Neural cell (in vitro differentiated cells): ENCODE data around the gene CSAD.

Experiments
- CTCF ChIP-seq: fragments of 450-650 bp; IDR thresholded peaks from 2 replicates; pipeline ENCODE4 v1.5.1; 2014; ENCODE audit warnings: antibody characterized with exemption, mild to moderate bottlenecking, moderate library complexity; ENCODE audit not compliant: poor library complexity, severe bottlenecking
- POLR2AphosphoS5 ChIP-seq: IDR thresholded peaks from 2 replicates; pipeline ENCODE4 v1.6.1; 2012

GRCh38 chr12:53145383-53146260 lies 35.1 kb downstream of the CSAD start:
- no peak for TF ChIP-seq CTCF
- TF ChIP-seq POLR2AphosphoS5 = no peak
